GM12892 (cell line): ENCODE data around the gene CYTL1.

Experiments
- POLR2A ChIP-seq: IDR thresholded peaks from 2 replicates; pipeline ENCODE4 v1.6.1; 2011; ENCODE audit warnings: low read depth, low read length, control low read depth
- TAF1 ChIP-seq: IDR thresholded peaks from 2 replicates; pipeline ENCODE4 v1.6.1; 2011; ENCODE audit warnings: low read depth, mild to moderate bottlenecking, control low read depth, low read length, borderline replicate concordance

DNA sequence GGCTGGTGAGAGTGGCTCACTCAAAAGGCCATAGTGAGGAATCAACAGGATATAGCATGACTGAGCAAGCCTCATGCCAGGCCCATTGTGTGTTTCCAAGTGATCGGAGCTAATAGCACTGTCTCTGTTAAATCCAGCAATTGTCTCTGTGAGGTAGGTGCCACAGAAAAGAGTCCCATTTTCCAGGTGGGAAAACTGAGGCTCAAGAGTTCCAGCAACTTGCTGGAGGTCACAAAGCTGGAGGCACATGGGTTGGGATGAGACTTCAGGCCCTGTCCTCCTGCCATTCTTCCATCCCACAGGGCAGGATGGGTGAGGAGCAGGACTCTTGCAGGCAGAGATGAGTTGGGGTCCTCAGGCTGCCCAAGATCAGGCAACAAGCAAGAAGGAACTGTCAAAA is 1.1 kb upstream of the CYTL1 start:
- TF ChIP-seq POLR2A (no peak), TAF1 (no peak)
